Liver (tissue), 3 donors: ENCODE measurements around the gene PTPN2.

ENCODE experiments used
- EGR1 ChIP-seq, 2 donors: IDR thresholded peaks; 2 replicates each; pipeline ENCODE4 v1.6.1; 2016 to 2018; ENCODE audit warnings: antibody characterized with exemption in 2 of 2, low read depth in 2 of 2
- FOXA1 ChIP-seq: IDR thresholded peaks from 2 replicates; pipeline ENCODE4 v1.6.1; 2016; ENCODE audit warnings: antibody characterized with exemption
- GABPA ChIP-seq, 2 donors: IDR thresholded peaks in 1 of 2; conservative IDR thresholded peaks in 1 of 2; 2 replicates each; pipeline ENCODE4 v1.6.1; 2016; ENCODE audit warnings: antibody characterized with exemption in 2 of 2, mild to moderate bottlenecking in 1 of 2, moderate library complexity in 1 of 2
- HNF4A ChIP-seq, 2 donors: conservative IDR thresholded peaks; 2 replicates each; pipeline ENCODE4 v1.6.1; 2016; ENCODE audit warnings: antibody characterized with exemption in 2 of 2, mild to moderate bottlenecking in 2 of 2
- HNF4G ChIP-seq: IDR thresholded peaks from 2 replicates; pipeline ENCODE4 v1.6.1; 2016; ENCODE audit warnings: antibody characterized with exemption
- RAD21 ChIP-seq, 2 donors: IDR thresholded peaks; 2 replicates each; pipeline ENCODE4 v1.6.1; 2016; ENCODE audit warnings: antibody characterized with exemption in 2 of 2, mild to moderate bottlenecking in 2 of 2
- RXRA ChIP-seq, 2 donors: IDR thresholded peaks; 2 replicates each; pipeline ENCODE4 v1.6.1; 2017 to 2018; ENCODE audit warnings: antibody characterized with exemption in 2 of 2, mild to moderate bottlenecking in 1 of 2
- SP1 ChIP-seq: IDR thresholded peaks from 2 replicates; pipeline ENCODE4 v1.6.1; 2018; ENCODE audit warnings: antibody characterized with exemption, mild to moderate bottlenecking
- TAF1 ChIP-seq: conservative IDR thresholded peaks from 2 replicates; pipeline ENCODE4 v1.6.1; 2016; ENCODE audit warnings: antibody characterized with exemption, mild to moderate bottlenecking
- YY1 ChIP-seq: IDR thresholded peaks from 2 replicates; pipeline ENCODE4 v1.6.1; 2016; ENCODE audit warnings: antibody characterized with exemption, mild to moderate bottlenecking
- TF ChIP-seq, protein P1 (sequence below): IDR thresholded peaks from 2 replicates; pipeline ENCODE4 v1.6.1; 2016; ENCODE audit warnings: antibody characterized with exemption, mild to moderate bottlenecking
- TF ChIP-seq, protein P2 (sequence below): fragments of 150-350 bp; IDR thresholded peaks from 2 replicates; pipeline ENCODE4 v1.5.1; 2017; ENCODE audit warnings: improper control_type of control experiment, low read depth, low read length; ENCODE audit not compliant: missing input control
- TF ChIP-seq, protein P3 (sequence below): IDR thresholded peaks from 2 replicates; pipeline ENCODE4 v1.6.1; 2016; ENCODE audit warnings: antibody characterized with exemption
- donor health status: healthy.
- donor health status: healthy.

DNA sequence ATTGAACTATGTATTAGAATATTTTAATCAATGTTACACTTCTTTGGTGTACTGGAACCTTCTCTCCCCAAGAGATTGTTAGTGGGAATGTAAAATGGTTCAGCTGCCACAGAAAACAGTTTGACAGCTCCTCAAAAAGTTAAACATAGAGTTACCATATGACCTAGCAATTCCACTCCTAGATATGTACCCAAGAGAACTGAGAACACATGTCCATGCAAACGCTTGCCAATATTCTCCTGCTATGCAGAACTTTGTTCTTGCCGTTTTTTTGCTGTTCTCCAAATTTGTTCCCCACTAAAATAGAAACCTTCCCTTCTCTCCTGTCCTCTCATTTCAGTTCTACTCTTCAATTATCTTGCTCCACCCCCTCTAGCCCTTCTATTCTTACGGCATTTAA, 87.6 kb downstream of the PTPN2 start:
- no peak for TF ChIP-seq YY1
- TF ChIP-seq, protein P1, sequence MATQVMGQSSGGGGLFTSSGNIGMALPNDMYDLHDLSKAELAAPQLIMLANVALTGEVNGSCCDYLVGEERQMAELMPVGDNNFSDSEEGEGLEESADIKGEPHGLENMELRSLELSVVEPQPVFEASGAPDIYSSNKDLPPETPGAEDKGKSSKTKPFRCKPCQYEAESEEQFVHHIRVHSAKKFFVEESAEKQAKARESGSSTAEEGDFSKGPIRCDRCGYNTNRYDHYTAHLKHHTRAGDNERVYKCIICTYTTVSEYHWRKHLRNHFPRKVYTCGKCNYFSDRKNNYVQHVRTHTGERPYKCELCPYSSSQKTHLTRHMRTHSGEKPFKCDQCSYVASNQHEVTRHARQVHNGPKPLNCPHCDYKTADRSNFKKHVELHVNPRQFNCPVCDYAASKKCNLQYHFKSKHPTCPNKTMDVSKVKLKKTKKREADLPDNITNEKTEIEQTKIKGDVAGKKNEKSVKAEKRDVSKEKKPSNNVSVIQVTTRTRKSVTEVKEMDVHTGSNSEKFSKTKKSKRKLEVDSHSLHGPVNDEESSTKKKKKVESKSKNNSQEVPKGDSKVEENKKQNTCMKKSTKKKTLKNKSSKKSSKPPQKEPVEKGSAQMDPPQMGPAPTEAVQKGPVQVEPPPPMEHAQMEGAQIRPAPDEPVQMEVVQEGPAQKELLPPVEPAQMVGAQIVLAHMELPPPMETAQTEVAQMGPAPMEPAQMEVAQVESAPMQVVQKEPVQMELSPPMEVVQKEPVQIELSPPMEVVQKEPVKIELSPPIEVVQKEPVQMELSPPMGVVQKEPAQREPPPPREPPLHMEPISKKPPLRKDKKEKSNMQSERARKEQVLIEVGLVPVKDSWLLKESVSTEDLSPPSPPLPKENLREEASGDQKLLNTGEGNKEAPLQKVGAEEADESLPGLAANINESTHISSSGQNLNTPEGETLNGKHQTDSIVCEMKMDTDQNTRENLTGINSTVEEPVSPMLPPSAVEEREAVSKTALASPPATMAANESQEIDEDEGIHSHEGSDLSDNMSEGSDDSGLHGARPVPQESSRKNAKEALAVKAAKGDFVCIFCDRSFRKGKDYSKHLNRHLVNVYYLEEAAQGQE: no peak
- TF ChIP-seq, protein P2, sequence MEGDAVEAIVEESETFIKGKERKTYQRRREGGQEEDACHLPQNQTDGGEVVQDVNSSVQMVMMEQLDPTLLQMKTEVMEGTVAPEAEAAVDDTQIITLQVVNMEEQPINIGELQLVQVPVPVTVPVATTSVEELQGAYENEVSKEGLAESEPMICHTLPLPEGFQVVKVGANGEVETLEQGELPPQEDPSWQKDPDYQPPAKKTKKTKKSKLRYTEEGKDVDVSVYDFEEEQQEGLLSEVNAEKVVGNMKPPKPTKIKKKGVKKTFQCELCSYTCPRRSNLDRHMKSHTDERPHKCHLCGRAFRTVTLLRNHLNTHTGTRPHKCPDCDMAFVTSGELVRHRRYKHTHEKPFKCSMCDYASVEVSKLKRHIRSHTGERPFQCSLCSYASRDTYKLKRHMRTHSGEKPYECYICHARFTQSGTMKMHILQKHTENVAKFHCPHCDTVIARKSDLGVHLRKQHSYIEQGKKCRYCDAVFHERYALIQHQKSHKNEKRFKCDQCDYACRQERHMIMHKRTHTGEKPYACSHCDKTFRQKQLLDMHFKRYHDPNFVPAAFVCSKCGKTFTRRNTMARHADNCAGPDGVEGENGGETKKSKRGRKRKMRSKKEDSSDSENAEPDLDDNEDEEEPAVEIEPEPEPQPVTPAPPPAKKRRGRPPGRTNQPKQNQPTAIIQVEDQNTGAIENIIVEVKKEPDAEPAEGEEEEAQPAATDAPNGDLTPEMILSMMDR: no peak
- no peak for TF ChIP-seq EGR1 (IDR thresholded peaks at IDR 0.05; ENCODE audit: low read depth in 2 of 2)
- TF ChIP-seq, protein P3, sequence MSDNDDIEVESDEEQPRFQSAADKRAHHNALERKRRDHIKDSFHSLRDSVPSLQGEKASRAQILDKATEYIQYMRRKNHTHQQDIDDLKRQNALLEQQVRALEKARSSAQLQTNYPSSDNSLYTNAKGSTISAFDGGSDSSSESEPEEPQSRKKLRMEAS: no peak
- no peak for TF ChIP-seq HNF4A (conservative IDR thresholded peaks at IDR 0.05)
- TF ChIP-seq FOXA1: no peak
- TF ChIP-seq RAD21 (IDR thresholded peaks at IDR 0.05): no peak
- TF ChIP-seq RXRA (IDR thresholded peaks at IDR 0.05): no peak
- no peak for TF ChIP-seq GABPA (IDR thresholded peaks at IDR 0.05 in 1 of 2, conservative IDR thresholded peaks at IDR 0.05 in 1 of 2)
- TF ChIP-seq SP1: no peak
- no peak for TF ChIP-seq HNF4G
- no peak for TF ChIP-seq TAF1
